OCI-LY7 (cell line): ENCODE data around the gene WNT7B. TPM values are rescaled to one million over a fixed set of nuclear protein-coding genes. Genes with fewer than 3 reads are reported as not detected.
A peak's percentile ranks its signal among the peaks of the same experiment; 100 is the strongest.

ENCODE experiments used
- Bru-seq: library from RNA; stranded (reverse); fragments of 400-500 nt; gene quantifications from one replicate; lab custom pipeline; 2021; lab: Mats Ljungman, UMichigan
- BruChase-seq, 2 experiments: library from RNA; stranded (reverse); fragments of 400-500 nt; gene quantifications; one replicate each; lab custom pipeline; 2021; lab: Mats Ljungman, UMichigan
- BruUV-seq: library from RNA; stranded (reverse); fragments of 400-500 nt; replicated peaks from 2 replicates; lab custom pipeline; 2021; lab: Mats Ljungman, UMichigan
- CTCF ChIA-PET: fragments of 300-600 bp; sonication (Branson Sonifier 250); formaldehyde crosslinking; loops from one replicate; lab custom pipeline; 2022; ENCODE audit warnings: antibody characterized with exemption; ENCODE audit not compliant: unreplicated experiment; lab: Charles Lee
- POLR2A ChIA-PET: fragments of 300-600 bp; sonication (Branson Sonifier 250); formaldehyde crosslinking; loops from one replicate; lab custom pipeline; 2022; ENCODE audit warnings: antibody characterized with exemption; lab: Charles Lee
- DNase-seq: peaks from one replicate; pipeline ENCODE4 v3.0.0-alpha.2; 2015; ENCODE audit warnings: low spot score
- H2AFZ ChIP-seq: fragments of 200-600 bp; sonication (generic), shearing (Covaris generic); 2 replicates; pipeline ENCODE4 v1.6.1; 2014; ENCODE audit warnings: mild to moderate bottlenecking, antibody characterized with exemption, low read length, moderate library complexity
- H3K27ac ChIP-seq: fragments of 200-600 bp; sonication (generic); 2 replicates; pipeline ENCODE4 v1.5.1; 2014; ENCODE audit warnings: mixed run types, low read depth, mild to moderate bottlenecking, moderate library complexity, low read length, inconsistent platforms; ENCODE audit not compliant: poor library complexity, severe bottlenecking
- H3K36me3 ChIP-seq: fragments of 200-600 bp; sonication (generic); 2 replicates; pipeline ENCODE4 v1.6.1; 2014; ENCODE audit warnings: mild to moderate bottlenecking, antibody characterized with exemption, low read length, moderate library complexity, mixed read lengths; ENCODE audit not compliant: insufficient read depth
- H3K4me1 ChIP-seq: fragments of 200-600 bp; sonication (generic); 2 replicates; pipeline ENCODE4 v1.5.1; 2014; ENCODE audit warnings: mild to moderate bottlenecking, low read length; ENCODE audit not compliant: insufficient read depth, poor library complexity, severe bottlenecking
- H3K4me2 ChIP-seq: fragments of 200-600 bp; sonication (generic); 2 replicates; pipeline ENCODE4 v1.6.1; 2014; ENCODE audit warnings: mild to moderate bottlenecking, low read length
- H3K4me3 ChIP-seq: fragments of 200-600 bp; sonication (generic); 2 replicates; pipeline ENCODE4 v1.5.1; 2014; ENCODE audit warnings: mild to moderate bottlenecking, low read depth, low read length; ENCODE audit not compliant: poor library complexity, severe bottlenecking
- H3K79me2 ChIP-seq: fragments of 200-600 bp; sonication (generic); 2 replicates; pipeline ENCODE4 v1.6.1; 2016; ENCODE audit warnings: low read depth, mild to moderate bottlenecking, low read length, moderate library complexity, mixed read lengths; ENCODE audit not compliant: insufficient read depth
- H3K9me2 ChIP-seq: fragments of 200-600 bp; sonication (generic); 2 replicates; pipeline ENCODE4 v1.6.1; 2016; ENCODE audit warnings: mild to moderate bottlenecking, low read length, mixed read lengths; ENCODE audit not compliant: insufficient read depth
- H3K9me3 ChIP-seq: fragments of 200-600 bp; sonication (generic); 2 replicates; pipeline ENCODE4 v1.6.1; 2014; ENCODE audit warnings: mild to moderate bottlenecking, mixed run types, low read length, mixed read lengths
- H4K20me1 ChIP-seq: fragments of 200-600 bp; sonication (generic); 2 replicates; pipeline ENCODE4 v1.6.1; 2014; ENCODE audit warnings: mild to moderate bottlenecking, antibody characterized with exemption, low read length, moderate library complexity, mixed read lengths; ENCODE audit not compliant: insufficient read depth
- CTCF ChIP-seq: fragments of 200-600 bp; sonication (generic); conservative IDR thresholded peaks from 2 replicates; pipeline ENCODE4 v1.5.1; 2014; ENCODE audit warnings: mild to moderate bottlenecking, antibody characterized with exemption, low read length, moderate library complexity, mixed read lengths
- EZH2phosphoT487 ChIP-seq: fragments of 200-600 bp; sonication (generic); IDR thresholded peaks from 2 replicates; pipeline ENCODE4 v1.6.1; 2018; ENCODE audit warnings: low read depth, borderline replicate concordance, mild to moderate bottlenecking, mixed run types, antibody characterized with exemption, low read length, moderate library complexity, mixed read lengths
- intact Hi-C: fragments of 100-400 bp; cut with micrococcal nuclease; formaldehyde crosslinking; loops from one replicate; pipeline ENCODE4 v1.10.0; 2022; ENCODE audit not compliant: unreplicated experiment
- long read RNA-seq: library from polyadenylated mRNA; stranded (forward); transcript quantifications from one replicate; pipeline ENCODE4 v2.0.0, GENCODE V29; 2022
- total RNA-seq, 2 experiments: library from RNA; depleted of rRNA in 1 of 2; stranded (reverse); fragments of >200 nt in 1 of 2; shearing (Covaris generic) in 1 of 2; gene quantifications; 2 replicates each; pipeline ENCODE4 v1.2.3, GENCODE V29; 2014 to 2022

The WNT7B gene
- total RNA-seq (2014; rRNA removed; shearing (Covaris generic)) (not detected in 2 replicates), total RNA-seq (2022) (not detected in 2 replicates), Bru-seq, nascent RNA (percentile 5 among the genes with signal in this experiment), BruChase-seq, experiment 1, labeled RNA remaining after a 6-hour chase (percentile 3 among the genes with signal in this experiment), BruChase-seq, experiment 2, labeled RNA remaining after a 2-hour chase (percentile 5 among the genes with signal in this experiment)
- long read RNA-seq = 0 reads

DNA sequence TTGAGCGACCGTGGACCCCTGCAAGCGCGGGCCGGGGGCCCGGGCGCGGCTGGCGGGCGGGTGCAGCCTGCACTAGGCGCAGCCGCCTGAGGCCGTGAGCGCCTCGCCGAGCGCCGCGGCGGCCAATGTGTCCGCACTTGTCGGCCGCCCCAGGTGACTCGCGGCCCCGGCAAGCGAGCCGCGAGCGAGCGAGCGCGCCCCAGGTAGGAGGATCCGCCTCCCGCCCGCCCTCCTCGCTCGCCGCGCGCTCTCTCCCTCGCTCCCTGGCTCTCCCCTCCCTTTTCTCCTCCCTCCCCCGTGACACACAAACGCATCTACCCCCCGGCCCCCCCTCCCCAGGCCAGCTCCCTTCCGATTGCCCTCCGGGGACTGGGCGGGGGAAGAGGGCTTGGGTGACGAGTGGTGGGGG lies at the start of gene WNT7B:
Gene WNT7B, minus strand, starts transcription at position 160 of the 409 bp plus-strand sequence. CDS start 408 bp downstream, outside the sequence.
- DNase-seq = no peak
- H3K36me3 ChIP-seq = no peaks in the 10 kb centered on the region
- H3K27ac ChIP-seq = no peak within 1 kb of the TSS
- CTCF ChIA-PET = no interaction called here
- POLR2A ChIA-PET = no interaction called here
- no peaks in the 10 kb centered on the region for H3K9me3 ChIP-seq
- no peaks in the 10 kb centered on the region for H3K9me2 ChIP-seq
- no peak within 1 kb of the TSS for H3K4me2 ChIP-seq
- no TSS peak for BruUV-seq
- peaks cover 3% of the 10 kb centered on the region for H3K4me1 ChIP-seq
- no peaks in the 10 kb centered on the region for H4K20me1 ChIP-seq
- no peaks in the 10 kb centered on the region for H3K79me2 ChIP-seq
- TF ChIP-seq CTCF = no peak
- TF ChIP-seq EZH2phosphoT487 = no peak
- no peak within 1 kb of the TSS for H3K4me3 ChIP-seq
- no peak within 1 kb of the TSS for H2AFZ ChIP-seq
- intact Hi-C loops = no loop called here

GRCh38 chr22:46025973-46026898 lies 49.3 kb upstream of the WNT7B start:
- POLR2A ChIA-PET = interaction anchor here (1.2 kb wide), 1 partner anchor 9 kb away, joined by 3 read pairs; no protein-coding TSS in a partner anchor
- CTCF ChIA-PET = no interaction called here

More at GRCh38 chr22:46025973-46026898, 49.3 kb upstream of the WNT7B start:
- no TSS peak for BruUV-seq
- no peaks in the 10 kb centered on the region for H3K36me3 ChIP-seq
- no peak for DNase-seq
- no peak overlapping the region for H3K4me2 ChIP-seq
- no peaks in the 10 kb centered on the region for H3K9me2 ChIP-seq
- TF ChIP-seq EZH2phosphoT487 (no peak), CTCF (no peak)
- H4K20me1 ChIP-seq = no peaks in the 10 kb centered on the region
- no peak overlapping the region for H2AFZ ChIP-seq
- no peaks in the 10 kb centered on the region for H3K9me3 ChIP-seq
- intact Hi-C loops = no loop called here
- H3K4me3 ChIP-seq = no peak overlapping the region
- H3K4me1 ChIP-seq = no peaks in the 10 kb centered on the region
- no peak overlapping the region for H3K27ac ChIP-seq
- no peaks in the 10 kb centered on the region for H3K79me2 ChIP-seq
